Astrocyte (in vitro differentiated cells and primary cell): ENCODE results near the gene TUB.

Experiments
- EZH2 ChIP-seq: IDR thresholded peaks from 2 replicates; pipeline ENCODE4 v1.6.1; 2012; ENCODE audit warnings: mild to moderate bottlenecking, low read length, inconsistent platforms; ENCODE audit not compliant: insufficient read depth
- TF ChIP-seq, protein P1 (sequence below): IDR thresholded peaks from 2 replicates; pipeline ENCODE4 v1.5.1; 2011; ENCODE audit warnings: low read depth, mild to moderate bottlenecking, inconsistent platforms, low read length, moderate library complexity; ENCODE audit not compliant: insufficient read depth

DNA sequence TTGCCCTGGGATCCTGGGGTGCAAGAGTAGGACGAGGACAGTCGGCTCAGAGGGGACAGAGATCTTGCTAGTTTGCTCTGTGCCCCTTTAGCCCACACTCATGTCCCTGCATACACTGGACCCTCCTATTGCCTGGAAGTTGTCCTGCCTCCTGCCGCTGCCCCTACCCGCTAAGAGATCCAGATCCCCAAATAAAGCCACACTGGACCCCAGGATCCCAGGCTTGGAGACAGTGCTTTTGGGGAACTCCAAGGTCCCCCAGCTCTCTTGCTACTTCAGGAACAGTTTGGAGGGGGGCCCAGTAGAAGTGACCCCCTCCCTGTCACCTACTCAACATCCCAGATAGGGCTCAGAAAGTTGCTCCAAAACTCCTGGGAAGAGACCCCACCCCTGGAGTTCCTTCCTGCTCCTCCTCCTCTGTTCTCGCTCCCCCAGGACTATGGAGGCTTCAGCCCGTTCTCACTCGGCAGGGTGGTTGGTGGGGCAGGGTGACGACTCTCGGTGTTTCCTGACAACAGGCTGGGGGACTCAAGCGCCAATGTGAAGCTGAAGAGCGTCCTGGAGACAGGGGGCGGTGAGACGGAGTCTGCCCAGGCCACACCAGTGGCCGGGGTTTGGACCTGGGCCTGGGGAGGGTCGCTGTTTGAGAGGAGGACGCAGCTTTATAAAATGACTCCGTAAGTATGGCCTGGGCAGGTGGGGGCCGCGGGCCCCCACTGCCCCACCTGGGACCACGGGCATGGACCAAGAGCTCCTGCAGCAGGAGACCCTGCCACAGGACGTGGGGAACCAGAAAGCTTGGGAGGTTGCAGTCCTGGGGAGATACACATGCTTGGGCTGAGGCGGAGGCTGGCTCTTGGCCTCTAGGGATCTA is 19.2 kb upstream of the TUB start:
- no peak for TF ChIP-seq EZH2
- TF ChIP-seq, protein P1, sequence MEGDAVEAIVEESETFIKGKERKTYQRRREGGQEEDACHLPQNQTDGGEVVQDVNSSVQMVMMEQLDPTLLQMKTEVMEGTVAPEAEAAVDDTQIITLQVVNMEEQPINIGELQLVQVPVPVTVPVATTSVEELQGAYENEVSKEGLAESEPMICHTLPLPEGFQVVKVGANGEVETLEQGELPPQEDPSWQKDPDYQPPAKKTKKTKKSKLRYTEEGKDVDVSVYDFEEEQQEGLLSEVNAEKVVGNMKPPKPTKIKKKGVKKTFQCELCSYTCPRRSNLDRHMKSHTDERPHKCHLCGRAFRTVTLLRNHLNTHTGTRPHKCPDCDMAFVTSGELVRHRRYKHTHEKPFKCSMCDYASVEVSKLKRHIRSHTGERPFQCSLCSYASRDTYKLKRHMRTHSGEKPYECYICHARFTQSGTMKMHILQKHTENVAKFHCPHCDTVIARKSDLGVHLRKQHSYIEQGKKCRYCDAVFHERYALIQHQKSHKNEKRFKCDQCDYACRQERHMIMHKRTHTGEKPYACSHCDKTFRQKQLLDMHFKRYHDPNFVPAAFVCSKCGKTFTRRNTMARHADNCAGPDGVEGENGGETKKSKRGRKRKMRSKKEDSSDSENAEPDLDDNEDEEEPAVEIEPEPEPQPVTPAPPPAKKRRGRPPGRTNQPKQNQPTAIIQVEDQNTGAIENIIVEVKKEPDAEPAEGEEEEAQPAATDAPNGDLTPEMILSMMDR, result no peak
